ENCODE measurements around the gene BPIFB2. TPM values are rescaled to one million over a fixed set of nuclear protein-coding genes. Genes with fewer than 3 reads are reported as not detected.

The BPIFB2 gene
- polyA plus RNA-seq, 3 donors, result not detected

GRCh38 chr20:33008336-33009213 lies 1.1 kb downstream of the BPIFB2 start:
- Mint-ChIP-seq H3K27ac (no peak overlapping the region), H3K4me1 (no peaks in the 10 kb centered on the region), H3K36me3 (no peaks in the 10 kb centered on the region), H3K4me3 (no peak overlapping the region), H3K9me3 (peaks cover 0 to 7% (median 3%) of the 10 kb centered on the region in 7 donors), H3K27me3 (ENCODE audit: low read depth in 3 of 3) (peaks cover 0 to 4% (median 0%) of the 10 kb centered on the region in 3 donors)
- Histone ChIP-seq H3K27ac (ENCODE audit: low read depth in 1 of 2, low read length in 2 of 2) (no peak overlapping the region), H3K4me3 (replicated peaks in 1 of 3; ENCODE audit: low read depth in 2 of 3, low read length in 3 of 3) (no peak overlapping the region), H3K9me3 (replicated peaks in 1 of 2; ENCODE audit: control insufficient read depth in 1 of 2, insufficient read depth in 1 of 2, low read length in 2 of 2) (no peaks in the 10 kb centered on the region), H3K4me1 (ENCODE audit: control insufficient read depth in 1 of 2, insufficient read depth in 2 of 2, low read length in 2 of 2) (no peaks in the 10 kb centered on the region), H3K36me3 (replicated peaks in 1 of 2; ENCODE audit: control insufficient read depth in 1 of 2, insufficient read depth in 2 of 2, low read length in 2 of 2) (no peaks in the 10 kb centered on the region), H3K79me2 (ENCODE audit: insufficient read depth, low read length) (no peaks in the 10 kb centered on the region), H3K4me2 (replicated peaks; ENCODE audit: extremely low read depth, low read length, poor library complexity, severe bottlenecking) (no peak overlapping the region), H2AFZ (ENCODE audit: insufficient read depth, low read depth, low read length, poor library complexity, severe bottlenecking) (no peak overlapping the region), H3K9ac (ENCODE audit: insufficient read depth, low read length, poor library complexity, severe bottlenecking) (no peak overlapping the region), H3K27me3 (ENCODE audit: control insufficient read depth in 2 of 2, insufficient read depth in 2 of 2, low read length in 2 of 2) (no peaks in the 10 kb centered on the region), H4K20me1 (ENCODE audit: insufficient read depth, low read length) (no peaks in the 10 kb centered on the region)
- no peak for TF ChIP-seq CTCF (IDR thresholded peaks at IDR 0.05)
- no peak for DNase-seq
- WGBS (ENCODE audit: insufficient coverage), result 92% methylated on average over 22 of the region's 23 CpGs
- intact Hi-C loops (cut with micrococcal nuclease), result no loop called here

GRCh38 chr20:33009214-33010132 lies 2.0 kb downstream of the BPIFB2 start:
- Mint-ChIP-seq H3K27ac (no peak overlapping the region), H3K27me3 (ENCODE audit: low read depth in 3 of 3) (peaks cover 0 to 4% (median 0%) of the 10 kb centered on the region in 3 donors), H3K4me1 (no peaks in the 10 kb centered on the region), H3K9me3 (peaks cover 0 to 7% (median 3%) of the 10 kb centered on the region in 7 donors), H3K4me3 (no peak overlapping the region), H3K36me3 (no peaks in the 10 kb centered on the region)
- Histone ChIP-seq H3K27ac (ENCODE audit: low read depth in 1 of 2, low read length in 2 of 2) (no peak overlapping the region), H4K20me1 (ENCODE audit: insufficient read depth, low read length) (no peaks in the 10 kb centered on the region), H3K36me3 (replicated peaks in 1 of 2; ENCODE audit: control insufficient read depth in 1 of 2, insufficient read depth in 2 of 2, low read length in 2 of 2) (no peaks in the 10 kb centered on the region), H3K4me3 (replicated peaks in 1 of 3; ENCODE audit: low read depth in 2 of 3, low read length in 3 of 3) (no peak overlapping the region), H3K4me2 (replicated peaks; ENCODE audit: extremely low read depth, low read length, poor library complexity, severe bottlenecking) (no peak overlapping the region), H3K9ac (ENCODE audit: insufficient read depth, low read length, poor library complexity, severe bottlenecking) (no peak overlapping the region), H2AFZ (ENCODE audit: insufficient read depth, low read depth, low read length, poor library complexity, severe bottlenecking) (no peak overlapping the region), H3K9me3 (replicated peaks in 1 of 2; ENCODE audit: control insufficient read depth in 1 of 2, insufficient read depth in 1 of 2, low read length in 2 of 2) (no peaks in the 10 kb centered on the region), H3K4me1 (ENCODE audit: control insufficient read depth in 1 of 2, insufficient read depth in 2 of 2, low read length in 2 of 2) (no peaks in the 10 kb centered on the region), H3K27me3 (ENCODE audit: control insufficient read depth in 2 of 2, insufficient read depth in 2 of 2, low read length in 2 of 2) (no peaks in the 10 kb centered on the region), H3K79me2 (ENCODE audit: insufficient read depth, low read length) (no peaks in the 10 kb centered on the region)
- DNase-seq, result no peak
- intact Hi-C loops (cut with micrococcal nuclease), result no loop called here
- WGBS (ENCODE audit: insufficient coverage), result 90% methylated on average over 15 of the region's 19 CpGs
- no peak for TF ChIP-seq CTCF (IDR thresholded peaks at IDR 0.05)

Measured in CD14-positive monocyte (primary cell).